Ovary (tissue), 9 donors: Measurements from ENCODE around the gene TP53I13. TPM values are rescaled to one million over a fixed set of nuclear protein-coding genes. Genes with fewer than 3 reads are reported as not detected.

Source experiments
- DNase-seq, 5 donors: peaks; one replicate each; pipeline ENCODE4 v3.0.0-alpha.2; 2019 to 2020
- H3K27ac ChIP-seq, 2 donors: fragments of 200-600 bp; one replicate each; pipeline versions ENCODE4 v1.5.1 to v1.8.0; 2019 to 2022
- H3K27me3 ChIP-seq: fragments of 200-600 bp; one replicate; pipeline ENCODE4 v1.8.0; 2022
- H3K36me3 ChIP-seq: fragments of 200-600 bp; sonication (generic); one replicate; pipeline ENCODE4 v1.5.1; 2019
- H3K4me1 ChIP-seq: one replicate; pipeline ENCODE4 v1.8.1; 2013; ENCODE audit warnings: mild to moderate bottlenecking, moderate library complexity; ENCODE audit not compliant: insufficient read depth
- H3K4me3 ChIP-seq: fragments of 200-600 bp; sonication (generic); one replicate; pipeline ENCODE4 v1.5.1; 2017
- H3K9me3 ChIP-seq, 2 donors: fragments of 200-600 bp in 1 of 2; sonication (generic) in 1 of 2; one replicate each; pipeline versions ENCODE4 v1.5.1 to v1.8.1; 2013 to 2019; ENCODE audit warnings: mild to moderate bottlenecking in 1 of 2, moderate library complexity in 1 of 2
- CTCF ChIP-seq, 3 donors: fragments of 450-650 bp in 2 of 3; fragments of 200-600 bp in 1 of 3; IDR thresholded peaks; one replicate each; pipeline versions ENCODE4 v1.5.1 to v1.8.0; 2016 to 2022; ENCODE audit warnings: antibody characterized with exemption in 3 of 3, mild to moderate bottlenecking in 1 of 3
- EP300 ChIP-seq: sonication (generic); formaldehyde crosslinking; IDR thresholded peaks from one replicate; pipeline ENCODE4 v1.6.1; 2017; ENCODE audit warnings: antibody characterized with exemption
- POLR2A ChIP-seq: fragments of 450-650 bp; IDR thresholded peaks from one replicate; pipeline ENCODE4 v1.6.1; 2017; ENCODE audit warnings: antibody characterized with exemption, mild to moderate bottlenecking, moderate library complexity
- WGBS, 3 donors: extraction: QIAGEN DNeasy Blood & Tissue Kit in 1 of 3; methylation state at CpG; one replicate each; pipeline versions ENCODE4 v1.1.5 to v1.1.7; 2013 to 2017; 5-methylcytosine and 5-hydroxymethylcytosine counted together
- intact Hi-C, 4 donors: fragments of 100-400 bp; cut with DNase I; formaldehyde crosslinking; loops; one replicate each; pipeline versions ENCODE4 v1.11.0 to v1.15.1; 2022 to 2023
- polyA plus RNA-seq, 2 donors: library from polyadenylated mRNA; stranded (reverse); fragments of 200-250 nt in 1 of 2; fragments of 350-450 nt in 1 of 2; fragmentation: Illumina TruSeq in 1 of 2; extraction: RNeasy Lipid Tissue Mini Kit (QIAGEN cat#74804) in 1 of 2; gene quantifications; one replicate each; pipeline ENCODE4 v1.2.3, GENCODE V29; 2013 to 2014
- total RNA-seq, 7 donors: library from RNA; depleted of rRNA in 2 of 7; stranded (reverse); fragments of >200 nt in 2 of 7; fragmentation: NEBNext Ultra II Directional in 3 of 7; extraction: Animal tissue kit (Norgen Biotek cat#: 25700) in 3 of 7; gene quantifications; one replicate each; pipeline versions ENCODE4 v1.1.0 to v1.2.4, GENCODE V29; 2016 to 2023
- donor health status: DM: no; HTN: no; CAD: no; lungs with moderate emphysema.
- donor health status: DM: no; HTN: no; CAD: no.
- donor health status: Bipolar disorder and iron deficiency.
- donor health status: DM: yes; HTN: yes; CAD: no.
- donor health status: DM: no; HTN: no; CAD: no.
- donor health status: DM: yes; HTN: yes; CAD: no.

Gene TP53I13
- total and polyA plus RNA-seq, 9 donors: 2.2 to 49.5 (median 41.3) TPM

GRCh38 chr17:29613352-29613837 is 44.9 kb downstream of the TP53I13 start:
- no peaks in the 10 kb centered on the region for H3K9me3 ChIP-seq
- no peaks in the 10 kb centered on the region for H3K27me3 ChIP-seq
- TF ChIP-seq EP300 (no peak), CTCF (IDR thresholded peaks at IDR 0.05) (peak; percentile 78 to 89 (median 85)), POLR2A (no peak)
- intact Hi-C loops: no loop called here
- H3K4me1 ChIP-seq: peaks cover 17% of the 10 kb centered on the region
- H3K27ac ChIP-seq: peak overlapping the region in 1 of 2 donors; percentile 41
- DNase-seq: peak; percentile 92 to 98 (median 96)
- no peaks in the 10 kb centered on the region for H3K36me3 ChIP-seq
- no peak overlapping the region for H3K4me3 ChIP-seq
- 1 to 4% (median 3%) methylated on average over 37 to 50 of the region's 50 CpGs for WGBS, 3 donors

- H3K9me3 ChIP-seq: no peaks in the 10 kb centered on the region
- DNase-seq: peak in 2 of 5 donors; percentile 53 to 61
- H3K4me3 ChIP-seq: no peak overlapping the region
- H3K27ac ChIP-seq: no peak overlapping the region
- H3K36me3 ChIP-seq: no peaks in the 10 kb centered on the region
- peaks cover 17% of the 10 kb centered on the region for H3K4me1 ChIP-seq
- H3K27me3 ChIP-seq: no peaks in the 10 kb centered on the region
- TF ChIP-seq EP300 (no peak), POLR2A (no peak), CTCF (IDR thresholded peaks at IDR 0.05) (no peak)
- 39 to 52% (median 44%) methylated on average over 13 of the region's 13 CpGs for WGBS, 3 donors
- intact Hi-C loops: no loop called here
Observed at GRCh38 chr17:29613856-29614255, 45.4 kb downstream of the TP53I13 start.

- 81 to 89% (median 88%) methylated on average over 16 of the region's 16 CpGs for WGBS, 3 donors
- H3K27me3 ChIP-seq: no peaks in the 10 kb centered on the region
- peak in 1 of 5 donors; percentile 43 for DNase-seq
- H3K4me3 ChIP-seq: no peak overlapping the region
- TF ChIP-seq CTCF (IDR thresholded peaks at IDR 0.05): no peak
- TF ChIP-seq EP300: no peak
- TF ChIP-seq POLR2A: no peak
- H3K4me1 ChIP-seq: peaks cover 17% of the 10 kb centered on the region
- H3K9me3 ChIP-seq: no peaks in the 10 kb centered on the region
- no peaks in the 10 kb centered on the region for H3K36me3 ChIP-seq
- no peak overlapping the region for H3K27ac ChIP-seq
- intact Hi-C loops: no loop called here
Observed at GRCh38 chr17:29614349-29615047, 46.0 kb downstream of the TP53I13 start.

GRCh38 chr17:29615048-29615385 is 46.5 kb downstream of the TP53I13 start:
- intact Hi-C loops: no loop called here
- DNase-seq: peak in 1 of 5 donors; percentile 49
- H3K27ac ChIP-seq: no peak overlapping the region
- TF ChIP-seq CTCF (IDR thresholded peaks at IDR 0.05) (no peak), POLR2A (no peak), EP300 (no peak)
- H3K27me3 ChIP-seq: no peaks in the 10 kb centered on the region
- peaks cover 17% of the 10 kb centered on the region for H3K4me1 ChIP-seq
- no peak overlapping the region for H3K4me3 ChIP-seq
- no peaks in the 10 kb centered on the region for H3K36me3 ChIP-seq
- 51 to 72% (median 52%) methylated on average over 15 of the region's 15 CpGs for WGBS, 3 donors
- H3K9me3 ChIP-seq: no peaks in the 10 kb centered on the region
